ENCODE results near the gene PDGFB.

The PDGFB gene

DNA sequence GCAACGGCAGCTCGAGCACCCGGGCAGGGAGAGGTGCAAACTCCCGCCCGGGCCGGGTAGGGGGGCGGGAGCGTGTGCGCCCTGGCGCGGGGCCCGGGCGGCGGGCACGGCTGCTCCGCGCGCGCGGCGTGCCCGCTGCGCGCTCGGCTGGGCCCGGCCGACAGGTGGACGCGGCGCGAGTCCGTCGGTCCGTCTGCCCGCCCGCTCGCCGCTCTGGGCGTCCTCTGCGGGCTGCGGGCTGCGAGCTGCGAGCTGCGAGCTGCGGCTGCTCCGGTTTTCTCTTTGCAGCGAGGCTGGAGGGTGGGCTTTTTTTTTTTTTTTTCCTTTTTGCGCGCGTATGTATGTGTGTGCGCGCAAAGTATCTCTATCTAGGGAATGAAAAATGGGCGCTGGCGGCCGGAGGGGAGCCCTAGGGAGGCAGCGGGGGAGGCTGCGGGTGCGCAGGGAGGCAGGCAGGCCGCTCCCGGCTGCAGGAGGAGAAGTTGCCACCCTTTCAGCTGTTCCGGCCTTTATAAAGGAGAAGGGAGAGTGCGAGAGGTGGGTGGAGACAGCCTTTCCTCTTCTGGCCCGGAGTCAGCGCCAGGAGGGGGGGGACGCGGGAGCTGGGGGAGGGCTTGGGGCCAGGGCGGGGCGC, at the start of gene PDGFB:
PDGFB (minus strand) TSS at position 487 of the 634 bp plus-strand sequence. CDS start 1,019 bp downstream, outside the sequence.
- no peak for DNase-seq

DNA sequence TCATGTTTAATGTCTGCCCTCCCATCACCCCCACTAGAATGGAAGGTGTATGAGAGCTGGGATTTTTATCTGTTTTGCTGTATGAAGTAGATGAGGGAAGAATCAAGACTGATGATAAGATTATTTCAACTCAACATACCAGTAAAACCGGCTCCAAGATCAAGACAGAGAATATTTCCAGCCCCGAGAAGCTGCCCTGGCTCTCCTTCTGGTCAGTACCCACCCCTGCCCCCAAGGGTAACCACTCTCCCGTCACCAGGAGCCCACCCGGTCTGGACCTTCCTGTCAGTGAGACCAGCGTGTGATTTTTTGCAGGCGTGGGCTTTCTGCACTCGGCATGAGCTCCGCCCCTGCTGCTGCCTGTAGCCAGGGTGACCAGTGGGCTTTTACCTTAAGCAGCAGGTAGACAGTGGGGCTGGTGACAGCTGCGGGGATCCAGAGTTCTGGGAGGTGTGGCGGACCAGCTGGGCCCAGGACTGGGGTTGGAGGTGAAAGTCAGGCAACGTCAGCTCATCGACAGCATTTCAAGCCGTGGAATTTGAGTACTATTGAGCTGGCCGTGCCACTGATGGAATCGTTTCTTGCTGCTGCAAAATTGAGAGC, 49.1 kb upstream of the PDGFB start:
- DNase-seq, result no peak

DNA sequence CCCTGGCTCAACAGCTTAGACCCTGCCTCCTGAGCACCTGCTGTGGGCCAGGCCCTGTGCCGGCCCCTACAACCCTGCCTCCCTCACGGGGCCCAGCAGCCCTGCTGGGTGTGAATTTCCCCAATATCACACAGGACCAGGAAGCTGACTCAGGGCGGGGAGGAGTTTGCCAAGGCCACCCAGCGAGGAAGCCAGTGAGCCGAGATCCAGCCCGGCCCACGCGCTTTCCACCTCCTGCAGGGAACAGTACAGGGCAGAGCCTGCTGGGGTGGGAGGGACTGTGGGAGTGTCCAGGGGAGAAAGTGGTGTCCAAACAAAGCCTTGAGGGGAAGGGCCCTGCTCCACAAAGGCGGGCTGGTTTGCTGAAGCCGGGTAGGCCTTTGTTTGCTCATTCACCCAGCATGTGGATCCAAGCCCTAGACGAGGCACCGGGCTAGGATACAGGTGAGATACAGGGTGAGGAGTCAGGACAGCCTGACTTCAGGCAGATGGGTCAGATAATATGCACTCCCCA, 47.8 kb upstream of the PDGFB start:
- DNase-seq, result no peak

DNA sequence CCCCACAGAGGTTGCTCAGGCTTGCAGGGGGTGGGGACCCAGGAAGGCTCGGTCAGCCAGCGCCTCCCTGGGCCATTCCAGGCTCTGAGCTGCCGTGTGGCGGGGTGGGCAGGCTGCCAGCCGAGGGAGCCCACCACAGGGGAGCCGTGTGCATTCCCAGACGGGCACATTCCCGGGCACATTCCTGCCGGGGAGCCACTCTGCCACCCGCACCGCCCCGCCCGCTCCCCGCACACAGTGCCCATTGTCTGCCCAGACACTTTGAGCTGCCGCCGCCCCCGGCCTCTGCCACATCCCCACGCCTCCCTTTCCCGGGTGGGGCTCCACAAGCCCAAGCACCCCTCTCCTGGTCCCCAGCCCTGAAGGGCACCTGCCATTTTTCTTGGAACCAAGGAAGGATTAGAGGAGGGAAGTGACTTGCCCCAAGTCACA, 47.3 kb upstream of the PDGFB start:
- DNase-seq, result no peak

DNA sequence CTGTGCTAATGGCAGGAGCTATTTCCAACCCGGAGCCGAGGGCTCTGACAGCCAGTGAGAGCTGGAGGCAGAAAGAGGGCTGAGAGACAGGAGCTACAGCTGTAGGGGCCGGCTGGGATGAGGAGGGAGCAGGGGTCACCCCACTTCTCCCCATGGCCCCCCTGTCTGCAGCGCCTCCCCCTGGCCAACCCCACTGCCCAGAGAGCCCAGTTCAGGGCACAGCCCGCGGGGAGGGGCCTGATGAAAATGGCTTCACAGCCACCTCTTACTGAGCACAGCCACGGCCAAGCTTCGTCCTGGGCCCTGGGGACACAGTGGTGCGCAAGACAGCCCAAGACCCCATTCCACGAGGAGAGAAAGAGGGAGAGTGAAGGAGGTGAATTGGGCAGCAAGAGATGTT, 46.7 kb upstream of the PDGFB start:
- no peak for DNase-seq

DNA sequence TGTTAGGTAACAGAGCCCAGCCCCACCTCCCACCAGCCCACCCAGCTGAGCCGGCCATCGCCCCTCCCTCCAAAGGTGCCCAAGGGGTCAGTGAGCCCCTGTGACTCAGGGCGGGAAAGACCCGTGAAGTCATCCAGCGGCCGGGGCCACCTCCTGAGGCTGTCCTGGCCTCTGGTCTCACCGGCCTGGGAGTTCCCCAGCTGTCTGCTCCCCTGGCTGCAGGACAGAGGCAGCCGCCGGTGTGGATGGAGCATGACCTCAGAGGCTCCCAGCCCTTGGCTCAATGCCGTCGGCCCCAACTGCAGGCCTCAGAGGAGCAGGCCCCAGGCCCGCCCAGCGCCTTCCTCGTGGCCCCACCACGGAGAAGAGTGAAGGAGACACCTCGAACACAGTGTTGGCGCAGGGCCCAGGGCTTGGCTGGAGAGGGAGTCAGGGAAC, 46.0 kb upstream of the PDGFB start:
- no peak for DNase-seq

DNA sequence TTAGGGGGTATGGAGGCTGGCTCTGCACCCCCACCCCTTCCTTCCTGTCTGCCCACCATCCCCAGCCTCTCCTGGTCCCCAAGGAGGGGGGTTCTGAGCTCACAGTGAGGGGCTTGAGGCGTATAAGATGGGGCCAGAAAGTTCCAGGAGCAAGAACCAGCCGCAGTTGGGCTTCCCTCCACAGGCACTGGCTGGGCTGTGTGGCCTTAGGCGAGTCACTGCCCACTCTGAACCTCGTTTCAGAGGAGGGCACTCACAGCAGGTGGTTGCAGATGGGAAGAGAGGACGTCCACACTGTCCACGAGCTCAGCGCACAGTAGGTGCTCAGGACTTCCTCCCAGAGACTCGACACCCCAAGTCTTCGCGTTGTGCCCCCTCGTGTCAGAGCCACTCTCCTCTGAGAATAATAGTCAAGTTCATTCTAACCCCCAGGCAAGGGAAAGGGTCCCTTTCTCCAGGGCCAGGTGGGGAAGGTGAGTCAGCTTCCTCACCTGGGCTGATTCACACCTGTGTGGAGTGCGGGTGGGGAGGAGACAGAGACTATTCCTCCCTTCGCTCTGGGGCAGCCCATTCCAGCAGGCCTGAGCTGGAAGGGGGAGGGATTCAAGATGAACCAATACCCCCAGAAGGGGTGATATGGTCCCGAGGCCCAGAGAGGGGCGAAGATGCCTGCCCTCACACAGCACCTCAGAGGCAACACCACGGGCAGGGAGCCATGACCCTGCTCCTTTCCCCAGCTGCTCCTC, 45.4 kb upstream of the PDGFB start:
- no peak for DNase-seq

DNA sequence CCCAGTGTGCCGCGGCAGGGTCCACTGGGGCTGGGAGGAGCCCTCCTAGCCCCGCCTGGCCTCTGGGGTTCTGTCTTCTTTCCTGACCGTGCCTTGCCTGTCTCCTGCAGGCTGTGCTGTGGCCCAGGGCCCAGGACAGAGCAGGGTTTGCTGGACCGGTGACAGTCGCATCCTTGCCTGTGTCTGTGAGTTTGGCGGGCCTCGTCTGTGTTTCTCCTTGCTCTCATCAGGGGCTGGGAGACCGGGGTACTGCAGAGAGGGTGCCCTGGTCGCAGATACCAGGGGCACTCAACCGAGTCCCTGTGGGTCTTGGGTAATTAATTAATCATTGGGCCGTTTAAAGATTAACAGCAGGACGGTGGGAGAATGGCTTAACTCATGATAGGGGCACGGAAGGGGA, 44.8 kb upstream of the PDGFB start:
- no peak for DNase-seq

DNA sequence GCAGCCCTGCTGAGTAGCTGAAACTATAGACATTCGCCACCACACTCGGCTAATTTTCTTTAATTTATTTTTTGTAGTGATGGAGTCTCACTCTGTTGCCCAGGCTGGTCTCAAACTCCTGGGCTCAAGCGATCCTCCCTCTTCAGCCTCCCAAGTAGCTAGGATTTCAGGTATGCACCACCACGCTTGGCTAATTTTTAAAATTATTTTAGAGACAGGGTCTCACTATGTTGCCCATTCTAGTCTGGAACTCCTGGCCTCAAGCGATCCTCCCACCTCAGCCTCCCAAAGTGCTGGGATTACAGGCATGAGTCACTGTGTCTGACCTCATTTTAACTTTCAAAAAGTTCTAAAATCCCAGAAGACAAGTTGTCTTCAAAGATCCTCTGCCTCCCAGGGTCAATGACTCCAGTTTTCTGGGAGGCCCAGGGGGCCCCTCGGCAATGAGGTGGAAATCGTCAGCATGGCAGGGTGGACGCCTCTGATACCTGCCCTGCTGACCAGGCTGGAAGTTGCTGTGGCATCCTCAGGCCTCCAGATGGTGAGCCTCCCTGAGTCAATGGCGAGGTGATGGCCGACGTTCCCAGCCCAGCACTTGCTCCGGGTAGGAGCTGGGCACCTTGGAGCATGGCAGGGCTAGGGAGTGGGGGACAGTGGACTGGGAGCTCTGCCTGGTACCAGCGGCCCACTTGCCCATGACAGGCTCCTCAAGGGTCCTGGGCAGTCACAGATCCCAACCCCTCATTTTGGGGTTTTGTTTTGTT, 43.5 kb upstream of the PDGFB start:
- no peak for DNase-seq

DNA sequence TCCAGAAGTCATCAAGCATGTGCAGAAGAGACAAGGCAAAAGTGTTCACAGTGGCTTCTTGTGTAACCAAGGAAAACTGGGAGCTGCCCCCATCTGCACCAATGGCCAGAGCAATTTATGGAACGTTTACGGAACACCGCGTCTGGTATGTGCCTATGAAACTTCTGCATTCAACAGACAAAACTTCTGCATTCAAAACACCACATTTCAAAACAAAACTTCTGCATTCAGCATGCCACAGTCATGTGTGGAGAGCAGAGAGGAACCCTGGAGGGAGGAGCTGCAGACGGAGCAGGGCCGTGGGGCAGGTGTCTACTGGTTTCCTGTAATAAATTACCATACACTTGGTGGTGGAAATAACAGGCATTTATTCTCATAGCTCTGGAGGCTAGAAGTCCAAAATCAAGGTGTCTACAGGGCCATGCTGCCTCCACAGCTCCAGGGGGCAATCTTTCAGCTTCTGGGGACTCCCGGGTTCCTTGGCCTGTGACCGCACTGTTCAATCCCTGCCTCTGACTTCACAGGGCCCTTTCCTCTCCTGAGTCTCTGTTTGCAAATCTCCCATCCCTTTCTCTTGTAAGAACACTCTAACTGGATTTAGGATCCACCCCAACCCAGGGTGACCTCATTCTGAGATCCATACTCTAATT, 42.4 kb upstream of the PDGFB start:
- peak; percentile 54 for DNase-seq

DNA sequence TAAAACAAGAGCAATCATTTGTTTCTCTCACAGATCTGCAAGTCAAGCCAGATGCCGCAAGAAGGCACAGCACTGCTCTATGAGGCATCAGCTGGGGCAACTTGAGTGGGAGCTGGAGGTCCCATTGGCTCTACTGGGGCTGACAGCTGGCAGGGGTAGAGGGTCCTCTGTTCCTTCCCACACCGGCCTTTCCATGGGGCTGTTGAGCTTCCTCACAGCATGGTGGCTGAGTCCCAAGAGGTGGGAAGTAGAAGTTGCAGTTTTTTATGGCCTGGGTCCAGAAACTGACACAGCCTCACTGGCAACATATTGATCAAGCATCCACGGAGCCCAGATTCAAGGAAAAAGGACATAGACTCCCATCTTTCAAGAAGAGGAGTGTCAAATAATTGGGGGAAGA, 40.2 kb upstream of the PDGFB start:
- no peak for DNase-seq

DNA sequence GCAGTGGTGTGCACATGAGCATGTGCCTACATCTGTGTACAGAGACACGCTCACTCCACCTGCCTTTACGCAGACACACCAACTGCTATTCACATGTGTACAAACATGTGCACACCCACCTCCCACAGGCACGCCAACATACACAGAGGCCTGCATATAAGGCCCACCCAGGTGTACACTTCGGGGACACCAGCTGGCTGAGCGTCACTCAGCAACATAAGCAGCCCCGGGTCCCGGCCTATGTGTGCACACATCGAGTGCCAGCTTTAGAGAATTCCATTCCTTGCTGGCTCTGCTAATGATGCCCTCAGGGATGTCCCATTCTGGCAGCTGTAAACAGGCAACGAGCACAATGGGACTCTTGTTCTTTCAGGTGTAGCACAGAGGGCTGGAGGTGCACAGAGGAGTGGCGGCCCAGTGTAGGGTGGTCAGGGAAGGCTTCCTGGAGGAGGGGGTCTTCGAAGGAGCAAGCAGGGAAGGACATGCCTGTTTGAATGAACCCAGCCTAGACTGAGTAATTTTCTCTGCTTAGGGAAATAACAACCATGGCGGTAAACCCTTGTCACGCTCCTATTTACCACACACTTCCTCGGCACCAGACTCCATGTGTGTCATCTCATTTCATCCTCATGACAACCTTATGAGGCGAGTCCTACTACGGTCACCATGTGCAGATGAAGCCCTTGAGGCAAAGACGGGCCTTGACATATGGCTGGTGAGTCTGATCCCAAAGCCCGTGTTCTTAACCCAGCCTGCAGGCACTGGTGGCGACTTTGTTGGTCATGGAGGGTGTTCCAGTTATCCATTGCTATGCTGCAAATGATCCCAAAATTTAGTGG, 39.6 kb upstream of the PDGFB start:
- no peak for DNase-seq

DNA sequence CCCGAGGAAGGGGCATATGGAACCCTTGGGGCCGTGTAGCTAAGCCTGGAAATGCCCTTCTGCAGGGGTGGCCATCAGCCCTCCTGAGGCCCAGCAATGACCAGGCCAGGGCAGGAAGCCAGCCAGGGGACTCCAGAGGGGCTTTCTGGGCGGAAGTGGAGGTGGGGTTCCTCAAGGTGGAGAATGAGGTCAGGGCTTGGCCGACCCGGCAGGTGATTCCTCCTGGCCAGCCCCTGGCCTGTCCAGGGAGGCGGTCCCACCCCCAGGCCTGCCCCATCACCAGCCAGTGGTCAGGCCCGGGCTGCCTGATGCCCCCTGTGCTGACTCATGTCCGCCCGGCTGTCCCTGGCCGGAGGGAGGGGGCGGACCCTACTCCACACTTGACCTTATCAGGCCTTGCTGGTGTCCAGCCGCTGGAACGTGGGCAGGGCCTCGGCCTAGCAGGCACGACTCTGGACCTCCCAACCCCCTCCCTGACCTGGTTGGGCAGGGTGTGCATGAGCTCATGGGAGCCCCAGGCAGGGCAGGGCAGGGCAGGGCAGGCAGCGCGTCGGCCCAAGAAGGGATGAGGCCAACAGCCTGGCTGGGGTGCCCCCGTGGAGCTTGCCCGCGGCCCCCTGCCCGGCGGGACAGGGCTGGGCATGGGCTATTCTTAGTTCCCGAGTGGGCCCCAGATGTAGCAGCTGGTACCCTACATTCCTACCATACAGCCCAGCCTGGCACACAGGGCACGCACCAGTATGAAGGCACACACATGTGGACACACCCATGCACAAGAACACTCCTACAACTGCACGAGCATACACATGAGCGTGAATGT, 38.8 kb upstream of the PDGFB start:
- no peak for DNase-seq

DNA sequence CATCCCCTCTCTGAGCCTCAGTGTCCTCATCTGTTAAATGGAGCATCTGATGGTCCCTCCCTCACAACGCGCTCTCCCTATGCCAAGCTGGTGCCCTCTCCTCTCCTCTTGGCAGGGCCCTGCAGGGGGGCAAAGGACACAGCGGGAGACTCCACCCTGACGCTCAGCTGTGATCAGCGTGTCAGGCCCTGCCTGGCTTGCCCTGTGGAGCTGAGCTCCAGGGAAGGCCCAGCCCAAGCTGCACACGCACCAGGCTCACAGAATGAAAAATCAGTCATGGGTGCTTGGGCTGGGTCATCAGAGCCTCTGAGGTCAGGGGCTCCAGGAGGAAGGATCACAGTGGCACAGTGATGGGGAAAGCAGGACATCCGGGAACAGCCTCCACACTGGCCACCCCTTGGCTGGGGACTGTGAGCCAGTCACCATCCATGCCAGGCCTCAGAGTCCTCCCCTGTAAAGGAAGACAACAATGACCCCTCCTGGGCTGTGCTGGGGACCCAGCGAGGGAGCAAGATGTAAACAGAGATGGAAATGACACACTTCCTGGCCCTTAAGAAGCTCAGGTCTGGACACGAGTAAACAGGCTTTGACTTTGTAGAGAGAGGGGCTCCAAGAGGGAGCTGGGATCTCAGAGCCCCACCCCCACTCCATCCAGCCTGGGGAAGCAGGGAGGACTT, 38.0 kb upstream of the PDGFB start:
- DNase-seq, result no peak

DNA sequence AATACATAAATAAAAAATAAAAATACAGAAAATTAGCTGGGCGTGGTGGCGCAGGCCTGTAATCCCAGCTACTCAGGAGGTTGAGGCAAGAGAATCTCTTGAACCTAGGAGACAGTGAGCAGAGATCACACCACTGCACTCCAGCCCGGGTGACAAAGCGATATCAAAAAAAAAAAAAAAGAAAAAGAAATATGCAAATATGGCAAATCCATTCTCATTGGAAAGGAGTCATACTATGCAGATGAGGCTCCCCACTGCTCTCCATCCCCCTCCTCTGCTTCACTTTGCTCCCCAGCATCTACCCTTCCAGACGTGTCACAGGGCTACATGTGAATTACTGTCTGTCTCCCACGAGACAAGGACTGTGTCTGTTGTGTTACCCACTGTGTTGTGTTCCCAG, 36.3 kb upstream of the PDGFB start:
- no peak for DNase-seq

DNA sequence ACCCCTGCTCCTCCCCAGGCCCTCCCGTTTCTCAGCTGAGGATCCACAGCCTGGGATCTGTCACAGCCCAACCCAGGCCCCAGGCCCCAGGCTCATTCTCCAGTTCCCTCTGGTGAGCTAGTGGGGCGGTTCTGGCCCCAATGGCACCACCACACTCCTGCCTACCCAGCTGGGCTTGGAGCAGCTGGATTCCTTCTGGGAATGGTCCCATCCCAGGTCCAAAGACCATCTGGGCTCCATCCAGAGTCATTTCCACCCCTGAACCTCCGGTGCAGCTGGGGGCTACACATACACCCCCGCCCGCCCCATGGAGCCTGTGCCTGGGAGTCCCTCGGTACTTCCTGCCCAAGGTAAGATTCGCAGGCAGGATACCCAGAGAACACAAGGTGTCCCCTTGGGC, 35.5 kb upstream of the PDGFB start:
- DNase-seq, result no peak

DNA sequence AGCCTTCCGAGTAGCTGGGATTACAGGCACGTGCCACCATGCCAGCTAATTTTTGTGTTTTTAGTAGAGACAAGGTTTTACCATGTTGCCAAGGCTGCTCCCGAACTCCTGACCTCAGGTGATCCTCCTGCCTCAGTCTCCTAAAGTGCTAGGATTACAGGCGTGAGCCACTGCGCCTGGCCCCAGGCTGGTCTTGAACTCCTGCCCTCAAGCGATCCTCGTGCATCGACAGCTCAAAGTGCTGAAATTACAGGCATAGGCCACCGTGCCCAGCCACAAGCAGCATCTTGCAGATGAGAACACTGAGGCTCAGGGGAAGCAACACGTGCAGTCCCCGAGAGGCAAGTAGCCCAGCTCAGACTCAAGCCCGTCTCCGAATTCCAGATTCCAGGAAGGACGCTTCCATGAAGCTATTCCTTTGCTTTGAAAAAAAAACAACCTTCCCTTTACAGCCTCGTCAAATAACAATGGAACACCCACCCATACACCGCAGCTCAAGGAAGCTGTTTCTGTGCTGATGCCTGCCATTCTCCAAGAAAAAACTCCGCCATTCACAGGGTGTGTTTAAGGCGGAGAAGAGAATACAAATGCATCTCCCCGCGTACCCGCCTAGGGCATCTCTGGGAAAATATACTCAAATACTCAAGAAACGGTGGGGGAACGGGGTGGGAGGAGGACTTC, 34.5 kb upstream of the PDGFB start:
- no peak for DNase-seq

DNA sequence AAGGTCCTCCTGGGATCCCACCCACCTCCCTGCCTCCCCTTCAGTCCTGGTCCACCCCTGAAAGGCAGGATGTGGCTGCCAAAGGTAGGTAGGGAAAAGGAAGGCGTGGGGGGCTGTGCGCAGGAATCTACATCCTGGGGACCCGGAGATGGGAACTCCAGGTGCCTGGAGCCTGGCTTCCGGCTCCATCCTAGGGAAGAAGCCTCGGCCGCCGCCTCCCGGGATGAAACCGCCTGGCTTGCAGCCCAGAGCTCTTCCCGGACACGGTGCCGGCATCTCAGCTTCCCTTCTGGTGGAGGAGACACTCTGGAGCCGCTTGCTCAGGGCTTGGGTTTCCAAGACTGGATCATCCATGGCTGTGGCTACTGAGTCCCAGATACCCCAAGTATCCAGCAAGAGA, 33.3 kb upstream of the PDGFB start:
- DNase-seq, result no peak

DNA sequence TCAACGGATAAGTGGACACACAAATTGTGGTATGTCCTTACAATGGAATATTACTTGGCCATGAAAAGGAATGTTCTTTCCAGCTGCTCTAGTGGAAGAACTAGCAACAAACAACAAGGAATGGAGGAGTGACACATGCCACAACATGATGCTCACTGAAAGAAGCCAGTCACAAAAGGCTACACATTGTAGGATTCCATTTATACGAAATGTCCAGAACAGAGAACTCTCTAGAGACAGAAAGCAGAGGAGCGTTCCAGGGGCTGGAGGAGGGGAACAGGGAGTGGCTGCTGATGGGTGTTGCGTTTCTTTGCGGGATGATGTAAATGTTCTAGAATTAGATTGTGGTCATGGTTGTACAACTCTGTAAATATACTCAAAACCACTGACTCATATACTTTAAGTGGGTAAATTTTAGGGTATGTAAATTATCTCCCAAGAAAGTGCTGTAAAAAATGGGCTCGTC, 32.4 kb upstream of the PDGFB start:
- no peak for DNase-seq

Measured in KG1 (cell line).